Stomach (tissue), 9 donors: ENCODE measurements around the gene ANKMY2. TPM values are rescaled to one million over a fixed set of nuclear protein-coding genes. Genes with fewer than 3 reads are reported as not detected.

Source experiments
- DNase-seq, 2 donors: peaks; one replicate each; pipeline versions ENCODE4 v3.0.0 to v3.0.0-alpha.2; 2013 to 2019
- H3K27ac ChIP-seq, 5 donors: fragments of 200-600 bp in 4 of 5; sonication (generic) in 4 of 5; one replicate each; pipeline ENCODE4 v1.5.1; 2013 to 2019; ENCODE audit warnings: mild to moderate bottlenecking in 1 of 5, moderate library complexity in 1 of 5
- H3K27me3 ChIP-seq, 3 donors: fragments of 200-600 bp; sonication (generic); one replicate each; pipeline ENCODE4 v1.5.1; 2017 to 2019; ENCODE audit warnings: mixed run types in 1 of 3
- H3K36me3 ChIP-seq, 4 donors: fragments of 200-600 bp; sonication (generic); 1 replicate in 3 of 4; 2 replicates in 1 of 4; pipeline ENCODE4 v1.5.1; 2016 to 2019
- H3K4me1 ChIP-seq, 4 donors: fragments of 200-600 bp; sonication (generic); one replicate each; pipeline ENCODE4 v1.5.1; 2016 to 2019
- H3K4me3 ChIP-seq, 4 donors: fragments of 200-600 bp; sonication (generic) in 3 of 4; one replicate each; pipeline ENCODE4 v1.5.1; 2016 to 2019; ENCODE audit warnings: mild to moderate bottlenecking in 1 of 4
- H3K9me3 ChIP-seq, 4 donors: fragments of 200-600 bp; sonication (generic); one replicate each; pipeline ENCODE4 v1.5.1; 2016 to 2019
- CTCF ChIP-seq, 7 experiments: fragments of 450-650 bp in 4 of 7; fragments of 200-600 bp in 3 of 7; sonication (generic) in 3 of 7; IDR thresholded peaks; one replicate each; pipeline ENCODE4 v1.5.1; 2016 to 2019; ENCODE audit warnings: antibody characterized with exemption in 7 of 7, control low read depth in 2 of 7, mild to moderate bottlenecking in 1 of 7
- EP300 ChIP-seq: sonication (generic); formaldehyde crosslinking; IDR thresholded peaks from one replicate; pipeline ENCODE4 v1.6.1; 2017; ENCODE audit warnings: antibody characterized with exemption
- POLR2A ChIP-seq, 4 donors: fragments of 450-650 bp; IDR thresholded peaks; one replicate each; pipeline ENCODE4 v1.6.1; 2016; ENCODE audit warnings: antibody characterized with exemption in 4 of 4, control low read depth in 2 of 4, mild to moderate bottlenecking in 1 of 4, moderate library complexity in 1 of 4
- POLR2AphosphoS5 ChIP-seq, 3 donors: sonication (generic); formaldehyde crosslinking; IDR thresholded peaks; one replicate each; pipeline ENCODE4 v1.6.1; 2016; ENCODE audit warnings: antibody characterized with exemption in 3 of 3
- WGBS, 5 donors: extraction: QIAGEN DNeasy Blood & Tissue Kit in 3 of 5; methylation state at CpG; one replicate each; pipeline versions ENCODE4 v1.1.5 to v1.1.7; 2013 to 2018; 5-methylcytosine and 5-hydroxymethylcytosine counted together
- intact Hi-C: fragments of 100-400 bp; cut with DNase I; formaldehyde crosslinking; loops from one replicate; pipeline ENCODE4 v1.15.1; 2023; ENCODE audit warnings: low total_unique reads
- polyA plus RNA-seq, 3 donors: library from polyadenylated mRNA; stranded (reverse); fragments of 200-250 nt; gene quantifications; one replicate each; pipeline ENCODE4 v1.2.3, GENCODE V29; 2013
- total RNA-seq, 5 donors: library from RNA; depleted of rRNA; stranded (reverse); fragments of >200 nt; gene quantifications; one replicate each; pipeline versions ENCODE4 v1.1.0 to v1.2.3, GENCODE V29; 2014 to 2016
- donor health status: healthy with polysubstance abuse.
- donor health status: Bipolar disorder and iron deficiency.
- donor health status: healthy.

The ANKMY2 gene
- total and polyA plus RNA-seq, 8 donors = 2.6 to 39.8 (median 29.0) TPM

- Histone ChIP-seq H3K4me1 (peaks cover 0 to 22% (median 12%) of the 10 kb centered on the region in 4 donors), H3K27ac (no peak overlapping the region), H3K36me3 (no peaks in the 10 kb centered on the region), H3K9me3 (no peaks in the 10 kb centered on the region), H3K27me3 (no peaks in the 10 kb centered on the region), H3K4me3 (no peak overlapping the region)
- DNase-seq = no peak
- intact Hi-C loops = no loop called here
- TF ChIP-seq POLR2A (IDR thresholded peaks at IDR 0.05) (no peak), EP300 (no peak), CTCF (IDR thresholded peaks at IDR 0.05) (no peak), POLR2AphosphoS5 (IDR thresholded peaks at IDR 0.05) (no peak)
- 74 to 93% (median 90%) methylated on average over 28 to 42 of the region's 42 CpGs for WGBS, 5 donors
Observed at GRCh38 chr7:16586081-16586874, 59.3 kb downstream of the ANKMY2 start.

- Histone ChIP-seq H3K4me3 (no peak overlapping the region), H3K4me1 (peaks cover 0 to 22% (median 9%) of the 10 kb centered on the region in 4 donors), H3K27me3 (no peaks in the 10 kb centered on the region), H3K9me3 (no peaks in the 10 kb centered on the region), H3K27ac (no peak overlapping the region), H3K36me3 (no peaks in the 10 kb centered on the region)
- intact Hi-C loops = no loop called here
- WGBS, 5 donors = 95 to 98% (median 96%) methylated on average over 16 to 17 of the region's 17 CpGs
- no peak for TF ChIP-seq CTCF (IDR thresholded peaks at IDR 0.05)
- no peak for DNase-seq
Observed at GRCh38 chr7:16585540-16585939, 60.0 kb downstream of the ANKMY2 start.

GRCh38 chr7:16583834-16584233, 61.7 kb downstream of the ANKMY2 start:
- no peak overlapping the region for H3K4me3 ChIP-seq
- TF ChIP-seq EP300 (no peak), POLR2AphosphoS5 (IDR thresholded peaks at IDR 0.05) (no peak), POLR2A (IDR thresholded peaks at IDR 0.05) (no peak), CTCF (IDR thresholded peaks at IDR 0.05) (no peak)
- no peaks in the 10 kb centered on the region for H3K9me3 ChIP-seq
- H3K27ac ChIP-seq = no peak overlapping the region
- intact Hi-C loops = no loop called here
- no peaks in the 10 kb centered on the region for H3K36me3 ChIP-seq
- H3K27me3 ChIP-seq = no peaks in the 10 kb centered on the region
- no peak for DNase-seq
- 94 to 99% (median 97%) methylated on average over 5 to 7 of the region's 7 CpGs for WGBS, 5 donors
- H3K4me1 ChIP-seq = peaks cover 0 to 13% (median 0%) of the 10 kb centered on the region in 4 donors

GRCh38 chr7:16581286-16581685, 64.3 kb downstream of the ANKMY2 start:
- H3K4me1 ChIP-seq = no peaks in the 10 kb centered on the region
- 6 to 27% (median 17%) methylated on average over 1 of the region's 1 CpG for WGBS, 5 donors
- no peak for DNase-seq
- intact Hi-C loops = no loop called here
- H3K27me3 ChIP-seq = no peaks in the 10 kb centered on the region
- no peak overlapping the region for H3K4me3 ChIP-seq
- H3K9me3 ChIP-seq = no peaks in the 10 kb centered on the region
- H3K36me3 ChIP-seq = no peaks in the 10 kb centered on the region
- H3K27ac ChIP-seq = no peak overlapping the region
- TF ChIP-seq EP300 (no peak), POLR2A (IDR thresholded peaks at IDR 0.05) (no peak), POLR2AphosphoS5 (IDR thresholded peaks at IDR 0.05) (no peak), CTCF (IDR thresholded peaks at IDR 0.05) (no peak)
